Endothelial cell (in vitro differentiated cells): ENCODE measurements around the gene MPND. TPM values are rescaled to one million over a fixed set of nuclear protein-coding genes. Genes with fewer than 3 reads are reported as not detected.
"Not testable (repeated sequence)": the region's sequence is repeated elsewhere in the genome, so short reads cannot be mapped to it uniquely, and the experiment has no call there.

Source experiments
- DNase-seq: peaks from one replicate; pipeline ENCODE4 v3.0.0; 2021; ENCODE audit warnings: low spot score
- H3K27ac Mint-ChIP-seq: one replicate; pipeline ENCODE4 v1.8.0; 2021; ENCODE audit warnings: mixed read lengths, inconsistent platforms; ENCODE audit not compliant: unreplicated experiment
- H3K27me3 Mint-ChIP-seq: one replicate; pipeline ENCODE4 v1.8.0; 2021; ENCODE audit warnings: mild to moderate bottlenecking, moderate library complexity, mixed read lengths, inconsistent platforms; ENCODE audit not compliant: unreplicated experiment
- H3K36me3 Mint-ChIP-seq: one replicate; pipeline ENCODE4 v1.8.0; 2021; ENCODE audit warnings: mild to moderate bottlenecking, low read depth, mixed read lengths, inconsistent platforms; ENCODE audit not compliant: unreplicated experiment
- H3K4me1 Mint-ChIP-seq: one replicate; pipeline ENCODE4 v1.8.0; 2021; ENCODE audit warnings: mild to moderate bottlenecking, mixed read lengths, inconsistent platforms; ENCODE audit not compliant: unreplicated experiment
- H3K4me3 Mint-ChIP-seq: one replicate; pipeline ENCODE4 v1.8.0; 2021; ENCODE audit warnings: mild to moderate bottlenecking, mixed read lengths, inconsistent platforms; ENCODE audit not compliant: unreplicated experiment
- H3K9me3 Mint-ChIP-seq: one replicate; pipeline ENCODE4 v1.8.0; 2021; ENCODE audit warnings: mixed read lengths, inconsistent platforms; ENCODE audit not compliant: unreplicated experiment
- total RNA-seq: library from RNA; stranded (reverse); fragmentation: NEBNext Ultra II Directional; extraction: Animal tissue kit (Norgen Biotek cat#: 25700); gene quantifications from one replicate; pipeline ENCODE4 v1.2.1, GENCODE V29; 2021; ENCODE audit not compliant: unreplicated experiment
- TF ChIP-seq, protein P1 (sequence below): fragments of 200-600 bp; sonication (generic); IDR thresholded peaks from one replicate; pipeline ENCODE4 v1.5.0; 2021; ENCODE audit warnings: antibody characterized with exemption; ENCODE audit not compliant: unreplicated experiment

Gene MPND
- total RNA-seq, 1 donor from 2014 or later = 18.3 TPM

DNA sequence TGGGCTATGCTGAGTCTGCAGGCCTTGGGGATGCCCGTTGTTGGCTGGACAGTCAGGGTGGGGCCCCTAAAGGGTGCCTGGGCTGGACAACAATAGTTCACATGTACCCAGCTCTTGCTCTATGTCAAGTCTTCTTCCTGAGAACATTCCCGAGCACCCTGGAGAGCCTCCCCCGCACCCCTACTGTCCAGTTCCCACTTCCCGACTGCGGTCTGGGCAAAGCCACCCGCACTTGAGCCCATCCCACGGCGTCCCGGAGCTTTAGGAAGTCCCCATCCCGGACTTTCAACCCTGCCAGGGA, 1.1 kb upstream of the MPND start:
- peak overlapping the region; percentile 93 for H3K4me3 Mint-ChIP-seq
- H3K9me3 Mint-ChIP-seq = no peaks in the 10 kb centered on the region
- peaks cover 13% of the 10 kb centered on the region for H3K4me1 Mint-ChIP-seq

DNA sequence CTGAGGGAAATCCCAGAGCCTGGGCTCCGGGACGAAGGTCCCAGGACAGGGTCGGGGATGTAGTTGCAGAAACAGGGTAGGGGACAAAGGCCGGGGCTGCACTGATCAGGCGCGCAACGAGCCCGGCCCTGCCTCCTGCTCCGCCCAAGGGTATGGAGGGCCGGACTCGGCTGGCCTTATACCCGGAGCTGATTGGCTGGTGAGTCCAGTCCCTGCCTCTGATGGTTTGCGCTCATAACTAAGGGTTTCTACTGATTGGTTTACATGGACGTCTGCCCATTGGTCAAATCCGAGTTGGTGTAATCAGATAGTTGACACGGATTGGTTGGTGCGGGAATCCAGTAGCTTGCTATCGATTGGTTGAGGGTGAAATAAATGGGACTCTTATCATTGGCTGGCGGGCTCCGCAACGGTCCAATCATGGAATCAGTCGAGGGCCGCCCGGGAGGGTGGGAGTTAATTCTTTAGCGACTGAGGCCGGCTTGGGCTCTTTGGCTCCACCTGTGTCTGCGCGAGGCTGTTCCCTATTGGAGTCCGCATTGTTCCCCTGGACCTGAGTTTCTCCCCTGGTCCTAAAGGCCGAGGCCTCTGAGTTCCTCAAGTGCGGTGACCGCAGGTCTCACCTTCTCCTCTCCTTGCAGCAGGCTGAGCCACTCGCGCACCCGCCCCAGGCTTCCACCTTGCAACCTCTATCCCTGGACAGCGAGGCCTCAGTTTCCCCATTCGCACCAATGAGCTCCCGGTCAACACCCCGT, 570 bp upstream of the MPND start:
- no peaks in the 10 kb centered on the region for H3K9me3 Mint-ChIP-seq
- peak overlapping the region; percentile 93 for H3K4me3 Mint-ChIP-seq
- peaks cover 6% of the 10 kb centered on the region for H3K36me3 Mint-ChIP-seq
- H3K27ac Mint-ChIP-seq = peak overlapping the region; percentile 94
- TF ChIP-seq, protein P1, sequence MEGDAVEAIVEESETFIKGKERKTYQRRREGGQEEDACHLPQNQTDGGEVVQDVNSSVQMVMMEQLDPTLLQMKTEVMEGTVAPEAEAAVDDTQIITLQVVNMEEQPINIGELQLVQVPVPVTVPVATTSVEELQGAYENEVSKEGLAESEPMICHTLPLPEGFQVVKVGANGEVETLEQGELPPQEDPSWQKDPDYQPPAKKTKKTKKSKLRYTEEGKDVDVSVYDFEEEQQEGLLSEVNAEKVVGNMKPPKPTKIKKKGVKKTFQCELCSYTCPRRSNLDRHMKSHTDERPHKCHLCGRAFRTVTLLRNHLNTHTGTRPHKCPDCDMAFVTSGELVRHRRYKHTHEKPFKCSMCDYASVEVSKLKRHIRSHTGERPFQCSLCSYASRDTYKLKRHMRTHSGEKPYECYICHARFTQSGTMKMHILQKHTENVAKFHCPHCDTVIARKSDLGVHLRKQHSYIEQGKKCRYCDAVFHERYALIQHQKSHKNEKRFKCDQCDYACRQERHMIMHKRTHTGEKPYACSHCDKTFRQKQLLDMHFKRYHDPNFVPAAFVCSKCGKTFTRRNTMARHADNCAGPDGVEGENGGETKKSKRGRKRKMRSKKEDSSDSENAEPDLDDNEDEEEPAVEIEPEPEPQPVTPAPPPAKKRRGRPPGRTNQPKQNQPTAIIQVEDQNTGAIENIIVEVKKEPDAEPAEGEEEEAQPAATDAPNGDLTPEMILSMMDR = no peak
- H3K4me1 Mint-ChIP-seq = peaks cover 12% of the 10 kb centered on the region
- peaks cover 11% of the 10 kb centered on the region for H3K27me3 Mint-ChIP-seq
- peak; percentile 91 for DNase-seq

More for the DNA sequence above, 1.1 kb upstream of the MPND start:
- no peak for DNase-seq
- Mint-ChIP-seq H3K27ac (peak overlapping the region; percentile 94), H3K36me3 (peaks cover 4% of the 10 kb centered on the region), H3K27me3 (peaks cover 11% of the 10 kb centered on the region)
- TF ChIP-seq, protein P1 = no peak

DNA sequence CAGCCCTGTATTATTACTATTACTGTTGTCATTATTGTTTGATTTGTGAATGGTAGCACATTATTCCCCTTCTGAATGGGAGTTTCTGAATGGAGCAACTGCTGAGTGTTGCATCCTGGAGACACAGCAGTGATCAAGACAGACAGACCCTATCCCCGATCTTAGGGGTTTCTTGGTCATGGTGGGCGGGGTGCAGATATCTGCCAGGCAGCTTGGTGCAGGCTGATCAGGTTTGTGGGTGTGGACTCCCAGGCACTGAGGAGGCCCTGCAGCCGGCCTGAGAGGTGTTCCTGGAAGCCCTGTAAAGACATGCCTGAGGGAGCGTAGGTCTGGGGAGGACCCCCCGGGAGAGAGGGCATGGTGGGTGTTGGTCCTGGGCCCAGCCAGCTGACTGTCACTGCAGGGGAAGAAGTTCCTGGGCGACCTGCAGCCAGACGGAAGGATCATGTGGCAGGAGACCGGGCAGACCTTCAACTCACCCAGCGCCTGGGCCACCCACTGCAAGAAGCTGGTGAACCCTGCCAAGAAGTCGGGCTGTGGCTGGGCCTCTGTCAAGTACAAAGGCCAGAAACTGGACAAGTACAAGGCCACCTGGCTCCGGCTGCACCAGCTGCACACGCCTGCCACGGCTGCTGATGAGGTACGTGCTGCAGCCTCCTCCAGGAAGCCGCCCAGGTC, 2.1 kb downstream of the MPND start:
- Mint-ChIP-seq H3K4me1 (peaks cover 3% of the 10 kb centered on the region), H3K9me3 (no peaks in the 10 kb centered on the region), H3K27me3 (peaks cover 11% of the 10 kb centered on the region), H3K4me3 (peak overlapping the region; percentile 79), H3K27ac (no peak overlapping the region), H3K36me3 (peaks cover 4% of the 10 kb centered on the region)
- no peak for DNase-seq
- TF ChIP-seq, protein P1 = no peak

DNA sequence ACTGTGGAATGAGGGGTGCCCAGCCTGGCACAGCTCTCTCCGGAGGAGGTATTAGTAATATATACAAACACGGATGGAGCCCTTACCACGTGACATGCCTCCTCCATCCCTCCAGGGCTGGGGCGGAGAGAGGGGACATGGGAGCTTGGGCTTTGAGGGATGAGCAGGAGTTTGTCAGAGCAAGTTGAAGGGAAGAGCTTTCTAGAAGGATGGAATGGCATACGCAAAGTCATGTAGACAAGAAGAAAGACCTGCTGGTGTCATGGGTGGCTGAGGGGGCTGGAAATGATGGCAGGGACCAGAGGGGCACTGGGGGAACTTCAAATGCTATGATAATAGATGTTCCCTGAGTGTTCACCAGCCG, 2.6 kb downstream of the MPND start:
- peaks cover 3% of the 10 kb centered on the region for H3K4me1 Mint-ChIP-seq
- no peaks in the 10 kb centered on the region for H3K9me3 Mint-ChIP-seq
- H3K27ac Mint-ChIP-seq = no peak overlapping the region
- no peak for DNase-seq
- H3K4me3 Mint-ChIP-seq = peak overlapping the region; percentile 65
- H3K27me3 Mint-ChIP-seq = peaks cover 11% of the 10 kb centered on the region
- TF ChIP-seq, protein P1 = no peak
- H3K36me3 Mint-ChIP-seq = peaks cover 4% of the 10 kb centered on the region

DNA sequence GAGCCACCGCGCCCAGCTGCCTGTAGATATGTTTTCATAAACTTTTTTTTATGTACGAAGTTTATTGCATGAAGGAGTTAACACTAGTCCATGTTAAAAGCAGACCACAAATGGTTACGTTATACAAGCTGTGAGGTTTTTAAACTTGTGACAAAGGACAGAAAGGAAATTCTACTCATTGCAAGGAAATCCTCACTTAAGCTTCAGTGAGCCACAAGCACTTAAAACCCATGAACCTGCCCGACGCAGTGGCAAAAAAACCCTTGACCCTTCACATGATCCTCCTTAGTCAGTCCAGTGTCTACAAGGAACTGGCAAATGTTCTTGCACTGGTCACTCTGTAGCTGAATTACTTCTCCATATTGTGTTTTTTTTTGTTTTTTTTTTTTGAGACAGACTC, 4.2 kb downstream of the MPND start:
- Mint-ChIP-seq H3K27me3 (peaks cover 11% of the 10 kb centered on the region), H3K9me3 (no peaks in the 10 kb centered on the region), H3K36me3 (peaks cover 4% of the 10 kb centered on the region), H3K4me3 (no peak overlapping the region), H3K27ac (no peak overlapping the region), H3K4me1 (no peaks in the 10 kb centered on the region)
- no peak for DNase-seq
- TF ChIP-seq, protein P1 = no peak

DNA sequence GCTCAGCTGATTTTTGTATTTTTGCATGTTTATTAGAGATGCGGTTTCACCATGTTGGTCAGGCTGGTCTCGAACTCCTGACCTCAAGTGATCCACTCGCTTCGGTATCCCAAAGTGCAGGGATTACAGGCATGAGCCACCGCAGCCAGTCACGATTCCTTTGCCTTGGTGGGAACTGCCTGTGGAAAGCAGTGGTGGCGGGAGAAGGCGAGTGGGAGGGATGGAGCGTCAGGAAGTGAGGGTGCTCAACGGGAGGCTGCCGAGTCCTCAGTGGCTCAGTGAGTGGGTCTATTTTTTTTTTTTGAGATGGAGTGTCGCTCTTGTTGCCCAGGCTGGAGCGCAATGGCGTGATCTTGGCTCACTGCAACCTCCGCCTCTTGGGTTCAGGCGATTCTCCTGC, 5.9 kb downstream of the MPND start:
- not testable (repeated sequence) for H3K4me3 Mint-ChIP-seq, H3K4me1 Mint-ChIP-seq, DNase-seq, H3K9me3 Mint-ChIP-seq, H3K36me3 Mint-ChIP-seq, H3K27me3 Mint-ChIP-seq, H3K27ac Mint-ChIP-seq
